SK-N-SH treated with all-trans-retinoic acid at 6 μM for 48 hours (cell line): ENCODE measurements around the gene CDCA4.

Experiments
- ATAC-seq: fragments of 200-7000 bp; cut with Tn5 transposase; 3 replicates; pipeline ENCODE4 v1.9.1; 2020; ENCODE audit warnings: mild to moderate bottlenecking, moderate library complexity
- ARNTL ChIP-seq: fragments of 450-650 bp; formaldehyde crosslinking; IDR thresholded peaks from 2 replicates; pipeline ENCODE4 v1.5.0; 2020; ENCODE audit warnings: low read depth, mild to moderate bottlenecking, moderate library complexity, borderline replicate concordance
- BACH2 ChIP-seq: fragments of 250-450 bp; sonication (Bioruptor Pico); IDR thresholded peaks from 2 replicates; pipeline ENCODE4 v1.9.0; 2021; ENCODE audit warnings: mild to moderate bottlenecking, borderline replicate concordance
- CREB5 ChIP-seq: fragments of 250-450 bp; sonication (Bioruptor Pico); IDR thresholded peaks from 2 replicates; pipeline ENCODE4 v1.5.1; 2020; ENCODE audit warnings: low read depth, mild to moderate bottlenecking, moderate library complexity
- CSDC2 ChIP-seq: fragments of 250-450 bp; sonication (Bioruptor Pico); IDR thresholded peaks from 2 replicates; pipeline ENCODE4 v1.5.0; 2020; ENCODE audit warnings: mild to moderate bottlenecking, moderate library complexity
- CSRNP3 ChIP-seq: fragments of 250-450 bp; sonication (Bioruptor Pico); IDR thresholded peaks from 2 replicates; pipeline ENCODE4 v1.5.1; 2021; ENCODE audit warnings: mild to moderate bottlenecking, moderate library complexity
- OSR1 ChIP-seq: fragments of 250-450 bp; sonication (Bioruptor Pico); IDR thresholded peaks from 2 replicates; pipeline ENCODE4 v1.8.0; 2022; ENCODE audit warnings: moderate library complexity, mild to moderate bottlenecking, inconsistent platforms
- POU6F1 ChIP-seq: fragments of 250-450 bp; sonication (Bioruptor Pico); IDR thresholded peaks from 2 replicates; pipeline ENCODE4 v1.8.0; 2021; ENCODE audit warnings: low read depth, mild to moderate bottlenecking, moderate library complexity, borderline replicate concordance
- RARB ChIP-seq: fragments of 250-450 bp; sonication (Bioruptor Pico); IDR thresholded peaks from 2 replicates; pipeline ENCODE4 v1.8.0; 2021; ENCODE audit warnings: mild to moderate bottlenecking, moderate library complexity
- SNAI2 ChIP-seq: fragments of 250-450 bp; sonication (Bioruptor Pico); IDR thresholded peaks from 2 replicates; pipeline ENCODE4 v1.5.0; 2020; ENCODE audit warnings: mild to moderate bottlenecking, moderate library complexity
- TCF4 ChIP-seq: fragments of 250-450 bp; sonication (Bioruptor Pico); IDR thresholded peaks from 2 replicates; pipeline ENCODE4 v1.8.0; 2021; ENCODE audit warnings: mild to moderate bottlenecking, moderate library complexity, borderline replicate concordance
- TSHZ2 ChIP-seq: fragments of 250-450 bp; sonication (Bioruptor Pico); IDR thresholded peaks from 2 replicates; pipeline ENCODE4 v1.5.0; 2020; ENCODE audit warnings: mild to moderate bottlenecking, moderate library complexity
- ZC3H10 ChIP-seq: fragments of 250-450 bp; sonication (Bioruptor Pico); IDR thresholded peaks from 2 replicates; pipeline ENCODE4 v1.5.1; 2021; ENCODE audit warnings: mild to moderate bottlenecking, moderate library complexity
- ZFP3 ChIP-seq: fragments of 250-450 bp; sonication (Bioruptor Pico); IDR thresholded peaks from 2 replicates; pipeline ENCODE4 v1.5.0; 2020; ENCODE audit warnings: mild to moderate bottlenecking, moderate library complexity
- ZFP30 ChIP-seq: fragments of 450-650 bp; formaldehyde crosslinking; IDR thresholded peaks from 2 replicates; pipeline ENCODE4 v1.5.0; 2022; ENCODE audit warnings: mild to moderate bottlenecking, moderate library complexity
- ZNF565 ChIP-seq: fragments of 450-650 bp; formaldehyde crosslinking; conservative IDR thresholded peaks from 2 replicates; pipeline ENCODE4 v1.5.0; 2020; ENCODE audit warnings: low read depth, mild to moderate bottlenecking, moderate library complexity

The CDCA4 gene

GRCh38 chr14:104989236-104989950, 31.5 kb downstream of the CDCA4 start:
- no peak for TF ChIP-seq RARB (CRISPR knock-in tag)
- no peak for TF ChIP-seq ZFP30 (CRISPR knock-in tag)
- TF ChIP-seq ZFP3: no peak
- no peak for TF ChIP-seq OSR1 (CRISPR knock-in tag)
- no peak for ATAC-seq

GRCh38 chr14:104986487-104987164, 34.3 kb downstream of the CDCA4 start:
- ATAC-seq: no peak

GRCh38 chr14:104985675-104986486, 35.0 kb downstream of the CDCA4 start, which contains the start of gene CLBA1:
CLBA1 (plus strand) TSS chr14:104985788; CDS start chr14:104986432, 644 bp downstream.
- peak; percentile 89 for ATAC-seq
- TF ChIP-seq OSR1 (CRISPR knock-in tag): no peak
- TF ChIP-seq TCF4 (CRISPR knock-in tag): no peak
- TF ChIP-seq ZFP30 (CRISPR knock-in tag): no peak
- TF ChIP-seq CSRNP3 (CRISPR knock-in tag): no peak
- no peak for TF ChIP-seq POU6F1 (CRISPR knock-in tag)
- TF ChIP-seq CREB5 (CRISPR knock-in tag): no peak
- TF ChIP-seq ARNTL (CRISPR knock-in tag): no peak
- TF ChIP-seq ZC3H10 (CRISPR knock-in tag): no peak

More at GRCh38 chr14:104986487-104987164, 34.3 kb downstream of the CDCA4 start:
- TF ChIP-seq SNAI2 (CRISPR knock-in tag): no peak
- no peak for TF ChIP-seq BACH2 (CRISPR knock-in tag)
- TF ChIP-seq CSRNP3 (CRISPR knock-in tag): no peak
- no peak for TF ChIP-seq POU6F1 (CRISPR knock-in tag)
- TF ChIP-seq ZFP3: no peak
- no peak for TF ChIP-seq ZNF565 (CRISPR knock-in tag)
- TF ChIP-seq CSDC2: no peak
- TF ChIP-seq ARNTL (CRISPR knock-in tag): no peak
- no peak for TF ChIP-seq OSR1 (CRISPR knock-in tag)
- no peak for TF ChIP-seq TSHZ2
